Vagina (tissue), 2 donors: ENCODE data around the gene SLC13A3.

Source experiments
- POLR2A ChIP-seq, 2 donors: fragments of 450-650 bp; IDR thresholded peaks; one replicate each; pipeline ENCODE4 v1.6.1; 2017; ENCODE audit warnings: antibody characterized with exemption in 2 of 2, mild to moderate bottlenecking in 2 of 2, moderate library complexity in 2 of 2
- POLR2AphosphoS5 ChIP-seq, 2 donors: sonication (generic); formaldehyde crosslinking; IDR thresholded peaks; one replicate each; pipeline ENCODE4 v1.9.0; 2017; ENCODE audit warnings: antibody characterized with exemption in 2 of 2, mild to moderate bottlenecking in 2 of 2, low read depth in 1 of 2; ENCODE audit not compliant: insufficient read depth in 1 of 2
- TF ChIP-seq, protein P1 (sequence below), 3 experiments: fragments of 450-650 bp in 2 of 3; fragments of 200-600 bp in 1 of 3; sonication (generic) in 1 of 3; IDR thresholded peaks; one replicate each; pipeline ENCODE4 v1.5.1; 2017 to 2019; ENCODE audit warnings: antibody characterized with exemption in 3 of 3, mild to moderate bottlenecking in 2 of 3, moderate library complexity in 2 of 3

DNA sequence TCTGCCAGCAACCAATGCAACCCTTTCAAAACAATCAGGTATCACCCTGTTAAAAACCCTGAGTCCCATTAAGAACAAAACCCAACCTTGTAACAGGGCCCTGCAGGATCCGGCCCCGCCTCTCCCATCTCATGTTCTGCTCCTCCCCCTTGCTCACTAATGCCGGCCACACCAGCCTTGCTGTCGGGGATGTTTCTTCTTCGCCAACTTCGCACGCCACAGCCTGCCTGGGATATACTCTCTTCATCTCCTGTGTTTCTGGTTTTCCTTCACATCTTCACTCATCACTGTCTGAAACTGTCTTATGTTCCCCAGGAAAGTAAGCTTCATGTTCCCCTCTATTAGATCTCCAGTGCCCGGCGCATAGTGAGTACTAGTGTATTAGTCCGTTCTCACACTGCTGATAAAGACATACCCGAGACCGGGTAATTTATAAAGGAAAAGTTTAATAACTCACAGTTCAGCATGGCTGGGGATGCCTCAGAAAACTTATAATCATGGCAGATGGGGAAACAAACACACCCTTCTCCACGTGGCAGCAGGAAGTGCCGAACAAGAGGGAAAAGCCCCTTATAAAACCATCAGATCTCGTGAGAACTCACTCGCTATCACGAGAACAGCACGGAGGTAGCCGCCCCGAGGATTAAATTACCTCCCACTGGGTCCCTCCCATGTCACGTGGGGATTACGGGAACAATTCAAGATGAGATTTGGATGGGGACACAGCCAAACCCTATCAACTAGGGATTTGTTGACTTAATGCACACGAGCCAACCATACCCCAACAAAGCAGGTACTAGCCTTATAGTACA lies 32.9 kb upstream of the SLC13A3 start:
- TF ChIP-seq, protein P1, sequence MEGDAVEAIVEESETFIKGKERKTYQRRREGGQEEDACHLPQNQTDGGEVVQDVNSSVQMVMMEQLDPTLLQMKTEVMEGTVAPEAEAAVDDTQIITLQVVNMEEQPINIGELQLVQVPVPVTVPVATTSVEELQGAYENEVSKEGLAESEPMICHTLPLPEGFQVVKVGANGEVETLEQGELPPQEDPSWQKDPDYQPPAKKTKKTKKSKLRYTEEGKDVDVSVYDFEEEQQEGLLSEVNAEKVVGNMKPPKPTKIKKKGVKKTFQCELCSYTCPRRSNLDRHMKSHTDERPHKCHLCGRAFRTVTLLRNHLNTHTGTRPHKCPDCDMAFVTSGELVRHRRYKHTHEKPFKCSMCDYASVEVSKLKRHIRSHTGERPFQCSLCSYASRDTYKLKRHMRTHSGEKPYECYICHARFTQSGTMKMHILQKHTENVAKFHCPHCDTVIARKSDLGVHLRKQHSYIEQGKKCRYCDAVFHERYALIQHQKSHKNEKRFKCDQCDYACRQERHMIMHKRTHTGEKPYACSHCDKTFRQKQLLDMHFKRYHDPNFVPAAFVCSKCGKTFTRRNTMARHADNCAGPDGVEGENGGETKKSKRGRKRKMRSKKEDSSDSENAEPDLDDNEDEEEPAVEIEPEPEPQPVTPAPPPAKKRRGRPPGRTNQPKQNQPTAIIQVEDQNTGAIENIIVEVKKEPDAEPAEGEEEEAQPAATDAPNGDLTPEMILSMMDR (IDR thresholded peaks at IDR 0.05) = no peak
- TF ChIP-seq POLR2AphosphoS5 (IDR thresholded peaks at IDR 0.05; ENCODE audit: insufficient read depth in 1 of 2, low read depth in 1 of 2) (peak in 1 of 2 donors; percentile 59), POLR2A (IDR thresholded peaks at IDR 0.05) (no peak)
